HG02870 (cell line): Measurements from ENCODE around the gene SORCS1.

Experiments
- ATAC-seq: cut with Tn5 transposase; IDR thresholded peaks from one replicate; pipeline ENCODE4 v1.9.1; 2021; ENCODE audit warnings: mild to moderate bottlenecking, moderate library complexity; ENCODE audit not compliant: unreplicated experiment

Gene SORCS1

DNA sequence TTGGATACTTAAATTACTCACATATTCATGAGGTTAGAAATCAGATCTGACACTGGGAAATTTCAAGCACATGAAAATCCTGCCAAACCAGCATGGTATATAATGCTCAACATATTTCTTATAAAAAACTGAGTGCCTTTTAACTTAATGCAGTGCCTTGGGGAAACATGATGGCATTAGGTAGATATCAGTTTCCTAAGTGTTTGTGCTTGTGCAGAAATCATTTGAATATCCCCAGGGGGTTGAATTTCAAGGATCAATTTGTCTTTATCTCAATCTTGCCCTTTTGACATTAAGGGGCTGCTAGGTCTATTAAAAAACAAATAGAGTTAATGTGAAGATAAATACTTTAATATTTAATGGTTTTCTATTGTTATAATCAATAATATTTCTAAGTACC, 396.3 kb downstream of the SORCS1 start:
- no peak for ATAC-seq

DNA sequence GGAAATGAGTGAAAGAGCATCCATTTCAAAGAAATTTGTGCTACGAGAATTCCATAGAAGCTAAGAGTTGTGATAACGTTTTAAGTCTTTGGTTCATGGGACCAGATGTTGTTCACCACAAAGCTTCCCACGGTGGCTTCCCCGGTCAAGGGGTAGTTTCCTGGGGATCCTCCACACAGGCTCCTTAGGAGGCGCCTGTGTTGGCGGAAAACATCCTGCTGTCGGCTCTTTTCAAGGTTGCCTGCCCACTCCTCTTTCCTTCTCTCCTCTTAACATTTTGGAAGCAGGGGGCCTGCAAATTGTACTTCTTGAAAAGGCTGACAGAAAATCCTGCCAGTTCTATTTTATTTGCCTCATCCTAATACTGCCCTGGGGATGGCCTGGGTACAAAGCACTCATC, 398.6 kb downstream of the SORCS1 start:
- ATAC-seq = no peak

DNA sequence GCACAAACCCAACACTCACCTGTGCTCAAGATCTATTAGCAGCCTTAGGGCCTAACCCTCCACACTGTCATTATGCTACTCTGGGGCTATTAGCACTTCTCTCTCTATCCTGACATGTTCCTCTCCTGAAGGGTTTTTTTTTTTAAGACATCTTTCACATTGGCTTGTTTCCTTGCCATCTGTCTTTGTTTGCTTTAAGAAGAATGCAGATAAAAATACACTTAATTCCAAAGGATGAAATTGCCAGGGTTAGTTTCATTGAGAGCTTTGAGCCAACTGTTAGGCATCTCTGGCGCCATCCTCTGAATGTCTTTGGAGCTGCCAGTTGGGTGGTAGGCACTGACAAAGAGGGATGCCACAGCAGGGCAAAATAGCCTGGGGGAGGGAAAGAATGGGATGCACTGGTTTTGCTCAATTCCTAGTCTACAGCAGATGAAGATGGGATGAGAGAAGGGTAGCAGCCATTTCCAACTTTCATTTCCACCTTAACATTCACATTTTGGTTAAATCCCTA, 399.2 kb downstream of the SORCS1 start:
- ATAC-seq = no peak

DNA sequence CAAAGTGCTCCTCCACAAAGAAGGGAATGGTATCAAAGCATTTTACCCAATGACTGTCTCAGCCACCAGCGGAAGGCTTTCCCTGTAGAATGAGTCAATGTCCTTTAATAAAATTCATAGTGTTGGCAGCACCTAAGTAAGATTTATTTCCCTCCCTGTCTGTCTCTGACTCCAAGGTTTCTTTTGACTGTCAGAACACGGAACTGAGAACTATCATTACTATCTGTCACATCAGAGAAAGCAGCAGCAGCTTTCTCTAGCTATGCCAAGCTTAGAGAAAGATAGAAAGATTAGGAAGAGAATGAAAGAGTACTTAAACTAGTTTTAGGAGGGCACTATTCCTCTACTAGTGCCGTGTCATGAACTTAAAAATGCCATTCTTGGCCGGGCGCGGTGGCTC, 400.1 kb downstream of the SORCS1 start:
- ATAC-seq = no peak

DNA sequence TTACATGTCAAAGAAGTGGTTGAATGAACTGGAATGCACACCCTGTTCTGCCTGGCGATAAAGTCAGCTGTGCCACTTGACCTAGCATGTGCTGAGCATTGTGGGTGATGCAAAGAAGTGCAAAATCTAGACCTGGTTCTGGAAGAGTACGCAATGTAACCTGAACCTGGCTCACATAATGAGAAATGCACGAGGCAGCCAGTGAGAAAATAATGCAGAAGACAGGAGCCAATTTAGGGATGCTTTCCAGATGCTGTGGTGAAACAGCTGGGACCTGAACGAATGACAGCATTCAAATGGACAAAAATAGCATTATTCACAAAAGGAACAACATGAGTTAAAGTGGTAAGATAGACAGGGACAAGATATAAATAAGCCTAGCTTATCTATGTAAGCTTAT, 402.6 kb downstream of the SORCS1 start:
- ATAC-seq = no peak

DNA sequence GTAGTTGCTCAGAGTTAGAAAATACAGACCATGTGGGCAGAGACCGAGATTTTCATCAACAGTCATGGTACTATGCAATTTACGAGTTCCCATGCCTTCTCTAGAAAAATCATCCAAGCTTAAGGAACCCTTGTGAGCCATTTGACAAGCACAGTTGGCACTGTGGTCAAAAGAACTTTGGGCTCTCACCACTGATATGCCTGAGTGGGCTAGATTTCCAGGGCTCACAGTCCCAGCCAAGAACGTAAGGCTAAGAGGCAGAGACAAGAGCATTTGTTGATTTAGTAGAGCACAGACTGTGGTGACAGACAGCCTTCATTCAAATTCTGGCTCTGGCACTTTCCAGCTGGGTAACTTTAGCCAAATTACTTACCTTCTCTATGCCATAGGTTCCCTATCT, 407.0 kb downstream of the SORCS1 start:
- no peak for ATAC-seq

DNA sequence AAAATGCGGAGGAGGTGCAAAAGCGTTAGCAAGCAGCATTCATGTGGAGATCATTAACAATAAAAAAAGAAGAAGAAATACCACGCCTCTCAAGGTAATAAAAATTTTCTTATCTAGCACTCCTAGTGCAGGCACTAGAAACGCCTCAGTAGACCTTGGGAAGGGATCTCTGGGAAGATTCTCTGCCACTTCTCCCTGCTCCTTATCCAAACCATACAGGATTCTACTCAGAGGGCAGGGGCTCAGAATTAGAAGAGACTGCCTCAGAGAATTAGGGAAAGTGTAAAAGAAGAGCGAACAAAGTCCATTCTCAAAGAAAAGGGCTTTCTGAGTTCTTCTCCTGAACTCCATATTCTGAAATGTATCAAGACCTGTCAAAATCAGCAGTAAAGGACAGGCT, 413.4 kb downstream of the SORCS1 start:
- ATAC-seq = no peak

DNA sequence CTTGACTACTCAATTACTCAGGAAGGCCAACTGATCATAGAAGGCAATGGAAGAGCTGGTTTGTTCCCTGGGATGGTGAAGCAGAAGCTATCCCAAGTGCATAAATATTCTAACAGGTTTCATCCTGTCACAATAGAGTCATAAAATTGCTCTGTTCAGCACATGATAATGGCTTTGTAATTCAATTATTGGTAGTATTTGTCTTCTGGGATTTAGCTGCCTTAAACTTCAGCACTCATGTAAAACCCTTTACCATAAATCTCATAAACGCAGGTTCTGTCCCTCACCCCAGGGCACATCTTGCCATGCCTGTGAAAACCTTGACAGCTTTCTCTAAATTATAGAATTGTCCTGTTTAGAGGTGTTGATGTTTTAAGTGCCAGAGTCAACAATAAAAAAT, 417.6 kb downstream of the SORCS1 start:
- ATAC-seq = no peak

DNA sequence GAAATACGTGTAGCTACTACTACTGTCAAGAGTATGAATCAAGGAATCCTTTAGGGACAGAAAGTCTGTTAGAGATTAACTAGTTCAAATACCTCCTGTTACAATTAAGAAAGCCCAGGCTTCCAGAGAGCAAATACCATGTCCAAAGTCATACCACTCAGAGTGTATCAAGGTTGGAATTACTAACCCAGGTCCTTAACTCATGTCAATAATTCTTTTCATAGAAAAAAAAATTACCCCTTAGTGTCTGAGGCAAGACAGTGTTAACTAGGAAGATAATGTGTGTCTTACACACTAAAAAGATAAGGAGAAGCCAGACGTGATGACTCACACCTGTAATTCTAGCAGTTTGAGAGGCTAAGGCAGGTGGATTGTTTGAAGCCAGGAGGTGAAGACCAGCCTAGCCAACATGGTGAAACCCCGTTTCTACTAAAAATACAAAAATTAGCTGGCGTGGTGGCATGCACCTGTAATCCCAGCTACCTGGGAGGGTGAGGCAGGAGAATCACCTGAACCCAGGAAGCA, 423.4 kb downstream of the SORCS1 start:
- ATAC-seq = no peak

DNA sequence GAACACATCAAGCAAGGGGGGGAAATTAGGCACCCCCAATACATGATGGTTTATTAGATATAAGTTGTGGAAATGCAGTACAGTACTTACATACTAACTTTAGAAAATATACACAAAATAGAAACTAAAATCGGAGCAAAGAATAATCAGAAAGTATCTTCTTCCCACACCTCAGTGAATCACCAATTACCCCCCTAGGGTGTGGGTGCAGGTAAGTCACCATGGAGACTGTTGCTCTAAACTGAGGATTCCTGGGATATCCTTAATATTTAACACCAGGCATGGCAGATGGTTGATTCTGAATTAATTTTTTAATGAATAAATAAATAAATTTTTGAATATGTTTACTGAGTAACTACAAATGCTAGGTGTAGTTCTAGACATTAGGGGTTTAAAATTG, 424.4 kb downstream of the SORCS1 start:
- no peak for ATAC-seq

DNA sequence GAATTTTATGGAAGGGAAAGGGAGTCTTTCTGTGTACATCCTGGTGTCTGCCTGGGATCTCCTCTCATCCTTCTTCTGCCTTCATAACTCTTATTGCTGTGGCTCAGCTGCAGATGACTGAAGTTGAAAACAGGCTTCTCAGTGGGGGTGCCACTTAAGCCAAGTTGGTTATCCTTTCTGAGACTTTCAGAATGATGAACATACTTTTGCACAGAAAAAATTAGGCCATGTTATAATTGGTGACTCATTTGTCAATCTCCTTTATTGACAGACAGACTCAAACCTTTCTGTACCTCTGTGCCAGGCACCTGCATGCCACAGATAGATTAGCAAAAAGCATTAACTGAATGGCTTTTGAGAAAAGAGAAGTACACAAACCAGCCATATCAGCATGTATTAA, 430.3 kb downstream of the SORCS1 start:
- no peak for ATAC-seq

DNA sequence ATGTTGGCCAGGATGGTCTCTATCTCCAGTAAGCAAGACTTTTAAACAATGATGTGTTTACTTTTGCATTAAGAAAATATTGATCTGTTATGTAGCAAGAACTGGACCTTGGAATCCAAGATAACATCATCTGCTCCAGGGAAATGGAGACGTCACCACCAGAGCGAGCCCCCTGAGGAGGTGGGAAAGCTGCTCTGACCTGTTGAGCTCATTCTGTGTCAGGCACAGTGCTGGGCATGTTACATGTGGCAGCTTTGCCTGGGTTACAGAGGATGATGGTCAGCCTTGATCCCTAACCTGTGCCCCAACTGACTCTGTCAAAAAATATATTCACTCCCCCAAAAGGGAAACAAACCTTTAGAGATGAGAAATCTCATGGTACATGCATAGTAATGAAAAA, 436.3 kb downstream of the SORCS1 start:
- ATAC-seq = no peak

DNA sequence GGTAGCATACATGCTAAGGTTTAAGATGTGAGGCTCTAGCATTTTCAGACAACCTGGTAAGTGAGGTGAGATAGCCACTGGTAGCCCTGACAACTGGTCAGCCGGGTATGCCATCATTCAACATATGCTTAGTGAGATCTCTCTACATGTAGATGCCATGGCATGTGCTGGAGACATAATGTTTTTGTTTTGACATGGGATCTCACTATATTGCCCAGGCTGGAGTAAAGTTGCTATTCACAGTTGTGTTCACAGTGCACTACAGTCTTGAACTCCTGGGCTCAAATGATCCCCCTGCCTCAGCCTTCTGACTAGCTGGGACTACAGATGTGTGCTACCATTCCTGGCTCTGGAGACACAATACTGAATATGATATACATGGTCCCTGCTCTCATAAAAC, 437.3 kb downstream of the SORCS1 start:
- no peak for ATAC-seq

DNA sequence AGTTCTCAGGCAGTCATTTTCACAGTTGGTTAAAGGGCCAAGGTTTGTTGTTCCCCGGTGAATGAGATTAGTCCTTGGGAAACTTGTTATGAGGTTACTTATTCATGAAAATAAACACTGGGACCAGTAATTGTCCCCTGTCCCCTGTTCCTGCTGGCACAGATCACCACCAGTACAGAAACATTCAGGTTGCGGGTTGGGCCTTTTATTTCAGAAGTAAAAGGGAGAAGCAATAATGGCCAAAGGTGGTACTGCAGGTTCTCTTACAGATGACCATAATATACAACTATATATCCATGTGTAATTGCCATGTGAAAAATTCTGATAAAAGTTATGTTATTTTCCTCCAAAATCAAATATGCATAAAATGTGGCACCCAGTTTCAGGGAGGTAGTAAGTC, 442.0 kb downstream of the SORCS1 start:
- ATAC-seq = no peak

DNA sequence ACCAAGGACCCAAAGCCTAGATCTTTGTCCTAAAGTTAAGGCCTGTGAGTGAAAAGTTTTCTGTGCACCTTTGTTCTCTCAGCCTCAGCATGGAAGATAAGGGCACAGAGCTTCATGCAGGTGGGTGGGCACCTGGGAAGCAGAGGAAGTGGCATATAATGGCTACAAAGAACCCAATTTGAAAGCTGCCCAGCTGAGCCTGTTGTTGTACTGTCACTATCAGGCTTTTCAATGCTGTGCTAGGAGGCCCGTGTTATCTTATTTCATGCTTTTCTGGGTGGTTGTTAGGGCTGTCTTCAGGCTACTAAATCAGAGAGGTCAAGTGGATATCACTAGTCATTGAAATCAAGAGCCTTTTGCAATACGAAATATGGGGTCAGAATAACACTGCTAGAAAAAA, 443.8 kb downstream of the SORCS1 start:
- ATAC-seq = no peak

DNA sequence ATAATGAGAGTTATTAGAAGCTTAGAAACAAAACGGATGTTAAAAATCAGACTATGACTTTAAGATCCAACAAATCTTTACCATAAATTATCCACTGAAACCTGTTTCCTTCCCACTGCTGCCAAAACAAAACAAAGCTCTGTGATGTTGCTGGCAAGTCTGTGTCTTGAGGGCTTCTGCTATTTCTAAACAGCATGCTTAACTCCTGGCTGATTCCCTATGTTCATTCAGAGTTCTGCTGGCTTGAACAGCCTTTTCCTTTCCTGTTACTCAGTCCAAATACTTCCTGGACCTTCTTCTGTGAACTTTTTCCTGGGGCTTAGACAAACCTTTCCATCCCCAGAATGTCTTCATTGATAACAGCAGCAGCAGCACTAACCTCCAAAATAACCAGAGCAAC, 448.1 kb downstream of the SORCS1 start:
- ATAC-seq = no peak

DNA sequence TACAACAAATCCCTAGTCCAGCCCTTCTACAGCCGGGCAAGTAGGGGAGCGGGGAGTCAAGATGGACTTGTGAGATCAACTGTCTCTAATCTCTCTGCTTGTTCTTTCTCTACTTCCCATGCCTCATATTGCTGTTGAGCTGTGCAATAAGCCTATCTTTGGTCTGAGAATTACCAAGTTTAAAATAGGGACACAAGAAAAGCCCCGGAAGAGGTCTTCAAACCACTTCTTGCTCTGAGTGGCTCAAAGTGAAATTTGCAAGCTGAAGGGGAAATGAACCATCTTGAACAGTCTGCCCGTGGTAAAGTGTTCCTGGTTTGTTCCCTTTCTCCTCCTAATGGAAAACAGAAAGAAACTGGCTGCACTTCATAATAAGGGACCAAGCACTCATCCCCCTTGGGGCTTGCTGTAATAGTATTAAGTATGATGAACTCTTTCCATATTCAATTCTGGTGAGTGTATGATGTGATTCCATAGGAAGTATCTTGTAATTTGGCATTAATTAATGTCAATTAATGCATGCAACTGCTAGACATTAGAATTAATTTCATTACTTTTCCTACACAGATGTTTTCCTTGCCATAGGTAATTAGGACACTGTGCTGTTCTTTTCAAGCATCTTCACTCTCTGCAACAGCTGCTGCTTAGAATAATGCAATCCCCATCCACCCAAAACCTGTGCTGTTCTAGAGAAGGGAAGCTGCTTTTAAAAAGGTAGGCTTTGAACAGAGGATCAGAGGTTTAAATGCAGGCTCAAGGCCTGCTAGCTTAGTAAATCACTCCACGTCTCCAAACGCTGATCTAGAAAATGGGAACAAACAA, 449.6 kb downstream of the SORCS1 start:
- ATAC-seq = no peak

DNA sequence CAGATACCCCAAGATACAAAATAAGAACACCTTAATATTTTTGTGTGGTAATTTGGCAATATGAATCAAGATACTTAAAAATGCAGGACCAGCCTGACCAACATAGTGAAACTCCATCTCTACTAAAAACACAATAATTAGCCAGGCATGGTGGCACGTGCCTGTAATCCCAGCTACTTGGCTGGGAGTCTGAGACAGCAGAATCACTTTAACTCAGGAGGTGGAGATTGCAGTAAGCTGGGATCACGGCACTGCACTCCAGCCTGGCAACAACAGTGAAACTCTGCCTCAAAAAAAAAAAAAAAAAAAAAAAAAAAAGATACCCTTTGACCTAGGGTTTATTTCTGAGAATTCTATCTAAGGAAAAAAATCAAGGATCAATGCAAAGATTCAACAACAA, 450.7 kb downstream of the SORCS1 start:
- no peak for ATAC-seq

DNA sequence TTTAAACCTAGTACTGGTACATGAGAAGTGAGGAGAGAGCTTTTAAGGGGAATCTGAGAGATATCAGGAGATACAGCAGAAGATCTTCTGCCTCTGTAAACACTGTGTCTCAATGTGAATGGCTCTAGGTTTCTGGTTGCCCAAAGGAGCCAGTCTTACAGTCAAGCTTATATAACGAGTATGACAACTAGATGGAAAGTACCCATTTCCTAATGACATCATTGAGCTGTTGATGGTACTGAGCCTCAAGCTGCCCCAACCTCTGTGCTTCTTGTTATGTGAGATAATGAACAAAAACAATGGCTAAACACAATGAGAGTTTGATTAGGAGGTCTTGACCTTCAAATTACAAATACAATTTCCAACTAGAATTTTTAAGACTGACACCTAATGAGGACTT, 451.5 kb downstream of the SORCS1 start:
- ATAC-seq = no peak

DNA sequence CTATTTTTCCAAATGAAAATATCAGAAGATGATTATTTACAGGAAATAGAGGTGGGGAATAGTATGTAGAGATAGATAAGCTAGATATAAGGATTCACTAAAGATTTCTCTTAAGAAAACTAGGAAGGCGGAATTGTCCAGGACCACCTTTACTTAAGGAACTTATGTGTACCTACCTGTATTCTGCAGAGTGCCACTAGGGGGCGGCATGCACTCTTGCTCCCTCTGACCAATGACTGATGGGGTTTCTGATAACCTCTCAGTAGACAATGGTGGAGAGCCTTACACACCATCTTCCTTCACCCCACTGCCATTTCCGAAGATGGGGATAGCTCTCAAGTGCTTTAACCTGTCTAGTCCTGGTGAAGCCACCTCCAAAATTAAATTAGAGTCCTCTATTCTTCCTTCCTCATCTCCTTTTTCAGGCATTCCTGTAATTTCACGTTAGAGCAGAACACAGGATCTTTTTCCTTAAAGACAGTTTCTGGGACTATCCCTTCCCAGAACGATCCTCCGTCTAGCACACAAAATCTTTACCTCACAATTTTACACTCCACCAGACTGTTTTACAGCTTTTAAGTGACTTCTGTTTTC, 453.1 kb downstream of the SORCS1 start:
- ATAC-seq = peak; percentile 75

DNA sequence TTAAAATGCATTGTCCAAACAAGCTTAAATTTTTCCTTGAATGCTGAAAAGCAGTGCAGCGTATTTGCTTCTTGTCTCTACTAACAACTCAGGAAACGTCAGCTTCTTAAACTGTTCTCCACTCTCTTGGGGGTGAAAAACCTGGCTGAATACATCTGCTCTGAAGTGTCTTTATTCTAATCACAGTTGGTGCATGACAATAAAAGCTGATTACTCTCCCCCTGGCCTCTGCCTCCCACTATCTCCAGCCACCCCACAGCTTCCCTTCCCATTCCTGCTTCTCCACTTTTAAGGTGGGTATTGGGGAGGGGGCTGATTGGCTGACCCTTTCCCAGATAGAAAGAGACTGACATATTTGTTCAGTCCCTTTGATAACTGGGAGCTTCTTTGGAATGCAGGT, 456.0 kb downstream of the SORCS1 start:
- ATAC-seq = no peak

DNA sequence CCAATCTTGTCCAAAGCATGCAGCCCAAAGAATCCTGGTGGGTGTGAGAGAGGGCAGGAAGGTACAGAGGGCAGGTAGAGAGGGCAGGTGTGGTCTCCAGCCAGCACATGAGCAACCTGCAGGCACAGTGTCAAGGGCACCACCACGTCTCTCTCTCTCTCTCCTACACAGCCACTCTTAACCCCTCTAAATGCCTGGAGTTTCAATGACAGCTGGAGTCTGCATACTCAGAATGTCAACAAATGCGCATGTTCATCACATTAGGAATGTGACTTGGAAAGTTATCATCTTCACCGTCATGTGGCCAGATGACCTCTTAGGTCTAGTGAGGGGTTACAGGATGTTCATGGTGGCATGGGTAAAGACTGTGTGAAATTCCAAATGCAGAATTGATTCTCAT, 456.8 kb downstream of the SORCS1 start:
- ATAC-seq = no peak
